ENCODE data around the gene ASAP2.

DNA sequence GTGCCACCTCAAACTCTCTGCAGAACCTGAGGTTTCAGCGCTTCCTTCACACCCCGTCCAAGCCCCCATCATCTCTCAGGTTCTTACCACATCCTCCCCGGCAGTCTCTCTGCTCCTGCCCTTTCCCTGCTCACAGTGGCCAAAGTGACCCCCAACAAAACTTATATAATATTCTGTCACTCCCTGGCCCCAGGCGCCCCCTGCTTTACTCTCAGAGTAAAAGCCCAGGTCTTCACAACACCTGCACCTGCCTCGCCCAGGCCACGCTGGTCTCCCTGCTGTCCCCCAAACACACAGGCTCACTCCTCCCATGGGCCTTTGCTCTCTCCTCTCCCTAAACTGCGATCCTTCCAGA lies 210.3 kb downstream of the ASAP2 start:
- no peak for TF ChIP-seq CTCF (IDR thresholded peaks at IDR 0.05)
- no peak for TF ChIP-seq POLR2A (IDR thresholded peaks at IDR 0.05)
